NCI-H446 treated with DMSO at 0.1 percent for 48 hours (cell line): ENCODE measurements around the gene AGAP5.
A peak's percentile ranks its signal among the peaks of the same experiment; 100 is the strongest.

Experiments used
- DNase-seq: peaks from one replicate; lab custom pipeline; 2025; lab: John Stamatoyannopoulos, UW

Gene AGAP5

DNA sequence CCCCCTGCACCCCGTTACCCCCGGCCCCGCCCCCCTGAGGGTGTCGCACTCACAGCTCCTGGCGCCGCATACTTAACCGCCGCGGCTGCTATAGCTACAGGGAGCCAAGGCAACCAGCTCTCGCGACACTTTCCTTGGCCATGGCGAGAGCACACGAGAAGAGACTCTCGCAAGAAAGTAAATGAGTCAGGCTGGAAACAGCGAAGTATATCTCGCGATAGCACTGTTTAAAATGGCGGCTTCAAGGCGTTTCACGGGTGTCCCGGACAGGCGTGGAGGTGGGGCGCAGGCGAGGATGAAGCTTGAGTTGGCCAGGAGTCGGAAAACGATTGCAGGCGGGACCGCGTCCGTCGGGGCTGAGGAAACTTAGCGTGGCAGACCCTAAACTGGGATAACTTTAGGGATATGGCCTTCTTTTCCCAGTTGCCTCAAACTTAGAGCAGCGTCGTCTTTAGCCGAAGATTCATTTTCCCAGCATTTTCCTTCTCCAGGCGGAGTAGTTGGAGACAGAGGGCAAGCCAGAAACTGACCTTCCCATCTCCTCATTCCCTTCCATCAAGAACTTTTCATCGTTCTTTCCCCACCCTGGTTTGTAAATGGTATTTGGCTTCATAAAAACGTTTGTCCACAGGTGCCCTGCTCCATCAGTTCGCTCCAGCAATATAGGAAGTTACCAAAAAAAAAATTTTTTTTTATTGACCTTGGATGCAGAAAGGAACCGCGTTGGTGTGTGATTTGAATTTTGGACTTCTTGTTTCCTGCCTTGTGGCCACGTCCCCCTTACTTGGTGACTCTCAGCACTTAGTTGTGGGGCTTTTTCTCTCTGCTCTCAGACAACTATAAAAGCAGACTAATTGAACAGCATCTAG is 71.8 kb downstream of the AGAP5 start:
- DNase-seq, result peak; percentile 89

DNA sequence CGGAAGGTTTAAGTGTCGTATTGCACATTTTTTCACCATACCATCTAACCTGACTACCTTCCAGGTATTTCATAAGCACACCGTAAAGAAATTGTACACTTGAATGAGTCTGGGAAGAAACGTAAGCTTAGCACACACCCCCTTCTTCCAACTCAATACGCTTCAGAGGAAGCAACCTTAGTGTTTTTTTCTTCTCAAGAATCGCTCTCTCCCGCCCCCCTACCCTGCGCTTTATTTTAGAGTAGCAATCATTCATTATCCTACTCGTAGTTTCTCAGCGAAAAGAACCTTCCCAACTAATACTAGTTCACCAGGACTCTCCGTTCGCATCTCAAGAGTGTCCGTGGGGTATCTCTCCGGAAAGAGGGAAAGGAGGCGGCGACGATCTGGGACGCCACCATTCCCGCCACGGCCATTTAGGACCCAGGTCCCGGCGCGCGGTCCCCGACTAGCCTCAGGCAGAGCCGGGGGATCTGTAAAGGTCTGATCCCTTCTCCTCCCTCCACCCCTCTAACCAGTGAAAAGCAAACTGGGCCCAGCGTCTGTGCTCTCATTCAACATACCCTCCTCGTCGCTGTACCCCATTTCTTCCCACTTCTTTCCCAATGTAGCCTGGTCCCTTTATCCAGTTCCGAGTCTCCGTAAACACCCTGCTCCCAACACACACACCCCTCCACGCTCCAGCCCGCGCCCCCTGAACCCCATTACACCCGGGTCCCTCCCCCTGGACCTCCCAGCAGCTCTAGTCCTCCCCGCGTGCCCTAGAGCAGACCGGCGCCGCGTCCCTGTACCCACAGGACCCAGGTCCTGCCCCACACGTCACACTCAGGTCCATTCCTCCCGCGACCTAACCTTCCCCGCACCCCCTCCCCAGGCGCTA is 72.7 kb downstream of the AGAP5 start:
- DNase-seq, result no peak
